Erythroblast (primary cell): ENCODE results near the gene TEX38.

Source experiments
- GATA1 ChIP-seq: IDR thresholded peaks from 2 replicates; pipeline ENCODE4 v1.6.1; 2011; ENCODE audit warnings: low read depth, mild to moderate bottlenecking, control low read depth, low read length, moderate library complexity
- POLR2A ChIP-seq: IDR thresholded peaks from 2 replicates; pipeline ENCODE4 v1.6.1; 2011; ENCODE audit warnings: mild to moderate bottlenecking, low read length

GRCh38 chr1:46649764-46650163 is 21.9 kb upstream of the TEX38 start:
- no peak for TF ChIP-seq POLR2A
- TF ChIP-seq GATA1: no peak
